HepG2 (cell line): Measurements from ENCODE around the gene UAP1L1. TPM values are rescaled to one million over a fixed set of nuclear protein-coding genes. Genes with fewer than 3 reads are reported as not detected.

Source experiments
- GABPA ChIP-seq, 2 experiments: IDR thresholded peaks; 2 replicates each; pipeline ENCODE4 v1.6.1; 2011 to 2016; ENCODE audit warnings: low read depth in 2 of 2, low read length in 1 of 2, missing biosample characterization in 1 of 2, missing genetic modification characterization in 1 of 2
- NFKBIZ ChIP-seq: IDR thresholded peaks from 2 replicates; pipeline ENCODE4 v1.6.1; 2018; ENCODE audit warnings: missing genetic modification reagents, missing compliant biosample characterization
- ZNF263 ChIP-seq: sonication (generic); formaldehyde crosslinking; IDR thresholded peaks from 2 replicates; pipeline ENCODE4 v1.4.0; 2020; ENCODE audit warnings: missing genetic modification reagents
- ZNF274 ChIP-seq: sonication (generic); formaldehyde crosslinking; IDR thresholded peaks from 2 replicates; pipeline ENCODE4 v1.5.1; 2020; ENCODE audit warnings: mild to moderate bottlenecking, missing genetic modification reagents
- ZNF564 ChIP-seq: sonication (generic); formaldehyde crosslinking; IDR thresholded peaks from 2 replicates; pipeline ENCODE4 v1.8.1; 2023; ENCODE audit warnings: mild to moderate bottlenecking, missing genetic modification reagents
- ZNF570 ChIP-seq: sonication (generic); formaldehyde crosslinking; IDR thresholded peaks from 2 replicates; pipeline ENCODE4 v1.4.0; 2020; ENCODE audit warnings: mild to moderate bottlenecking, missing genetic modification reagents, borderline replicate concordance
- polyA plus RNA-seq, 8 experiments: library from polyadenylated mRNA; depleted of rRNA in 3 of 8; stranded (reverse) in 7 of 8; unstranded in 1 of 8; fragments of >200 nt; fragmentation: Illumina TruSeq in 4 of 8; extraction: Trizol in 4 of 8; gene quantifications; 2 replicates each; pipeline versions ENCODE4 v1.2.1 to v1.2.3, GENCODE V29; 2011 to 2016; ENCODE audit warnings: low read depth in 4 of 8, missing spikeins in 1 of 8, mixed read lengths in 1 of 8; ENCODE audit not compliant: insufficient read depth in 1 of 8
- total RNA-seq, 5 experiments: library from RNA; depleted of rRNA; stranded (reverse); fragments of >200 nt; fragmentation: Illumina TruSeq; extraction: Trizol; gene quantifications; 2 replicates each; pipeline ENCODE4 v1.2.3, GENCODE V29; 2016; ENCODE audit warnings: low read depth in 1 of 5
- TF ChIP-seq, protein P1 (sequence below): sonication (generic); formaldehyde crosslinking; IDR thresholded peaks from 2 replicates; pipeline ENCODE4 v1.5.1; 2020; ENCODE audit warnings: mild to moderate bottlenecking, missing genetic modification reagents
- TF ChIP-seq, protein P2 (sequence below): fragments of 450-650 bp; IDR thresholded peaks from 2 replicates; pipeline ENCODE4 v1.6.1; 2017; ENCODE audit warnings: mild to moderate bottlenecking
- TF ChIP-seq, protein P3 (sequence below): sonication (generic); formaldehyde crosslinking; IDR thresholded peaks from 2 replicates; pipeline ENCODE4 v1.5.0; 2020; ENCODE audit warnings: mild to moderate bottlenecking, missing genetic modification reagents, borderline replicate concordance
- TF ChIP-seq, protein P4 (sequence below): sonication (generic); IDR thresholded peaks from 2 replicates; pipeline ENCODE4 v1.6.1; 2016; ENCODE audit warnings: low read depth, borderline replicate concordance
- TF ChIP-seq, protein P5 (sequence below): sonication (generic); formaldehyde crosslinking; IDR thresholded peaks from 2 replicates; pipeline ENCODE4 v1.4.0; 2020; ENCODE audit warnings: mild to moderate bottlenecking, missing genetic modification reagents, borderline replicate concordance

UAP1L1 gene
- total and polyA plus RNA-seq, 2 of the 13 experiments (the other 11 are each of a cell fraction or from before 2014, with no cell fraction given) = 5.4 to 6.4 TPM

DNA sequence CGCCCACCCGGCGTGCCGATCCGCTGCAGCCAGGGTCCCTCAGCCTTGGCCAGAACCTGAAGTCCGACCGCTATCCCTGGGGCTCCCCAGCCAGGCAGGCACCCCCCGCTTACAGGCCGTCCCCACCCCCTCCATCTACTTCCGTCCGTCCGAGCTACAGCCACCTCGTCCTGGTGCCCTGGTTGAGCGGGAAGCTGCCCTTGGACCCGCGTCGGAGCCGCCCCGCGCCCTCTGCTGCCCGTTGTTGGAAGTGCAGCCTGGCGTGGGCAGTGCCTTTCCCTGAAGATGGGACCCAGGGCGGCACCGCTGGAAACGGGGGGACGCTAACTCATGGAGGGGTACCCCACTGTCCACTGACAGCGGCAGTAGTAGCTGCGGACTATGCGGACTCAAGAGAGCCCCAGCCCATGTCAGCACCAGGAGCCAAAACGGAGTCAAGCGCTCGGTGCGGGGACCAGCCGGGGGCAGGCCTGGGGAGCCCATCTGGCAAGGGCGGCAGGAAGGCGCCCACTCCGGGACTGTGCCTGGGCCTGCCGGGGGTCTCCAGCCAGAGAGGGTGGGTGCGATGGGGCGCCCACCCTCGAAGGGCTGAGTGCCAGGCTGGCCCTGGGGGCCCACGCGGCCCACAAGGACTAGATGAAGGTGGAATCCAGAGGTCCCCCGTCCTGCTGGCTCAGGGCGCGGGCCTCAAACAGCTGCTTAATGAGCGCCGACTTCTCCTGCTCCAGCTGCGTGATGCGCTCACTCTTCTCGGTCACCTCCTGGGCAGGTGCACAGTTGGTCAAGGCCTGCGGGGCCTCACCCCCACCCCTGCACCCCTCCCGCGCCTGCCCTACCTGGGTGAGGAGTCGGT, 13.1 kb upstream of the UAP1L1 start (continued):
- TF ChIP-seq, protein P1, sequence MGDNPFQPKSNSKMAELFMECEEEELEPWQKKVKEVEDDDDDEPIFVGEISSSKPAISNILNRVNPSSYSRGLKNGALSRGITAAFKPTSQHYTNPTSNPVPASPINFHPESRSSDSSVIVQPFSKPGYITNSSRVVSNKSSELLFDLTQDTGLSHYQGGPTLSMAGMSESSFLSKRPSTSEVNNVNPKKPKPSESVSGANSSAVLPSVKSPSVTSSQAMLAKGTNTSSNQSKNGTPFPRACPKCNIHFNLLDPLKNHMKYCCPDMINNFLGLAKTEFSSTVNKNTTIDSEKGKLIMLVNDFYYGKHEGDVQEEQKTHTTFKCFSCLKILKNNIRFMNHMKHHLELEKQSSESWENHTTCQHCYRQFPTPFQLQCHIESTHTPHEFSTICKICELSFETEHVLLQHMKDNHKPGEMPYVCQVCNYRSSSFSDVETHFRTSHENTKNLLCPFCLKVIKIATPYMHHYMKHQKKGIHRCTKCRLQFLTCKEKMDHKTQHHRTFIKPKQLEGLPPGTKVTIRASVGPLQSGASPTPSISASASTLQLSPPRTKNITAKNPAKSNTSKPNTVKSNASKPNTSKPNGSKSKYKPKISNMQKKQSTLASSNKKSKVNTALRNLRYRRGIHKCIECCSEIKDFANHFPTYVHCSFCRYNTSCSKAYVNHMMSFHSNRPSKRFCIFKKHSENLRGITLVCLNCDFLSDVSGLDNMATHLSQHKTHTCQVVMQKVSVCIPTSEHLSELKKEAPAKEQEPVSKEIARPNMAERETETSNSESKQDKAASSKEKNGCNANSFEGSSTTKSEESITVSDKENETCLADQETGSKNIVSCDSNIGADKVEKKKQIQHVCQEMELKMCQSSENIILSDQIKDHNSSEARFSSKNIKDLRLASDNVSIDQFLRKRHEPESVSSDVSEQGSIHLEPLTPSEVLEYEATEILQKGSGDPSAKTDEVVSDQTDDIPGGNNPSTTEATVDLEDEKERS (CRISPR knock-in tag) = no peak
- TF ChIP-seq GABPA (IDR thresholded peaks at IDR 0.05; ENCODE audit: low read depth, low read length) = no peak
- peak; percentile 26; the same call in 1 of the 2 replicates for TF ChIP-seq GABPA (CRISPR knock-in tag; IDR thresholded peaks at IDR 0.05; ENCODE audit: low read depth)
- TF ChIP-seq ZNF263 (CRISPR knock-in tag) = no peak
- no peak for TF ChIP-seq NFKBIZ (CRISPR knock-in tag)
- TF ChIP-seq ZNF274 (CRISPR knock-in tag) = 0 out of 2 replicates have a peak, but pooled peaks have one; percentile 44
- TF ChIP-seq, protein P2, sequence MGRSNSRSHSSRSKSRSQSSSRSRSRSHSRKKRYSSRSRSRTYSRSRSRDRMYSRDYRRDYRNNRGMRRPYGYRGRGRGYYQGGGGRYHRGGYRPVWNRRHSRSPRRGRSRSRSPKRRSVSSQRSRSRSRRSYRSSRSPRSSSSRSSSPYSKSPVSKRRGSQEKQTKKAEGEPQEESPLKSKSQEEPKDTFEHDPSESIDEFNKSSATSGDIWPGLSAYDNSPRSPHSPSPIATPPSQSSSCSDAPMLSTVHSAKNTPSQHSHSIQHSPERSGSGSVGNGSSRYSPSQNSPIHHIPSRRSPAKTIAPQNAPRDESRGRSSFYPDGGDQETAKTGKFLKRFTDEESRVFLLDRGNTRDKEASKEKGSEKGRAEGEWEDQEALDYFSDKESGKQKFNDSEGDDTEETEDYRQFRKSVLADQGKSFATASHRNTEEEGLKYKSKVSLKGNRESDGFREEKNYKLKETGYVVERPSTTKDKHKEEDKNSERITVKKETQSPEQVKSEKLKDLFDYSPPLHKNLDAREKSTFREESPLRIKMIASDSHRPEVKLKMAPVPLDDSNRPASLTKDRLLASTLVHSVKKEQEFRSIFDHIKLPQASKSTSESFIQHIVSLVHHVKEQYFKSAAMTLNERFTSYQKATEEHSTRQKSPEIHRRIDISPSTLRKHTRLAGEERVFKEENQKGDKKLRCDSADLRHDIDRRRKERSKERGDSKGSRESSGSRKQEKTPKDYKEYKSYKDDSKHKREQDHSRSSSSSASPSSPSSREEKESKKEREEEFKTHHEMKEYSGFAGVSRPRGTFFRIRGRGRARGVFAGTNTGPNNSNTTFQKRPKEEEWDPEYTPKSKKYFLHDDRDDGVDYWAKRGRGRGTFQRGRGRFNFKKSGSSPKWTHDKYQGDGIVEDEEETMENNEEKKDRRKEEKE = no peak
- TF ChIP-seq, protein P3, sequence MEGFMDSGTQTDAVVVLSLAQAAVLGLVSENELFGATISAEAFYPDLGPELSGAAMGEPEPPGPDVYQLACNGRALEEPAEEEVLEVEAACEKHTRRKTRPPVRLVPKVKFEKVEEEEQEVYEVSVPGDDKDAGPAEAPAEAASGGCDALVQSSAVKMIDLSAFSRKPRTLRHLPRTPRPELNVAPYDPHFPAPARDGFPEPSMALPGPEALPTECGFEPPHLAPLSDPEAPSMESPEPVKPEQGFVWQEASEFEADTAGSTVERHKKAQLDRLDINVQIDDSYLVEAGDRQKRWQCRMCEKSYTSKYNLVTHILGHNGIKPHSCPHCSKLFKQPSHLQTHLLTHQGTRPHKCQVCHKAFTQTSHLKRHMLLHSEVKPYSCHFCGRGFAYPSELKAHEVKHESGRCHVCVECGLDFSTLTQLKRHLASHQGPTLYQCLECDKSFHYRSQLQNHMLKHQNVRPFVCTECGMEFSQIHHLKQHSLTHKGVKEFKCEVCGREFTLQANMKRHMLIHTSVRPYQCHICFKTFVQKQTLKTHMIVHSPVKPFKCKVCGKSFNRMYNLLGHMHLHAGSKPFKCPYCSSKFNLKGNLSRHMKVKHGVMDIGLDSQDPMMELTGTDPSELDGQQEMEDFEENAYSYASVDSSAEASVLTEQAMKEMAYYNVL = no peak
- TF ChIP-seq, protein P4, sequence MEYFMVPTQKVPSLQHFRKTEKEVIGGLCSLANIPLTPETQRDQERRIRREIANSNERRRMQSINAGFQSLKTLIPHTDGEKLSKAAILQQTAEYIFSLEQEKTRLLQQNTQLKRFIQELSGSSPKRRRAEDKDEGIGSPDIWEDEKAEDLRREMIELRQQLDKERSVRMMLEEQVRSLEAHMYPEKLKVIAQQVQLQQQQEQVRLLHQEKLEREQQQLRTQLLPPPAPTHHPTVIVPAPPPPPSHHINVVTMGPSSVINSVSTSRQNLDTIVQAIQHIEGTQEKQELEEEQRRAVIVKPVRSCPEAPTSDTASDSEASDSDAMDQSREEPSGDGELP = no peak
- TF ChIP-seq ZNF570 = no peak
- TF ChIP-seq, protein P5, sequence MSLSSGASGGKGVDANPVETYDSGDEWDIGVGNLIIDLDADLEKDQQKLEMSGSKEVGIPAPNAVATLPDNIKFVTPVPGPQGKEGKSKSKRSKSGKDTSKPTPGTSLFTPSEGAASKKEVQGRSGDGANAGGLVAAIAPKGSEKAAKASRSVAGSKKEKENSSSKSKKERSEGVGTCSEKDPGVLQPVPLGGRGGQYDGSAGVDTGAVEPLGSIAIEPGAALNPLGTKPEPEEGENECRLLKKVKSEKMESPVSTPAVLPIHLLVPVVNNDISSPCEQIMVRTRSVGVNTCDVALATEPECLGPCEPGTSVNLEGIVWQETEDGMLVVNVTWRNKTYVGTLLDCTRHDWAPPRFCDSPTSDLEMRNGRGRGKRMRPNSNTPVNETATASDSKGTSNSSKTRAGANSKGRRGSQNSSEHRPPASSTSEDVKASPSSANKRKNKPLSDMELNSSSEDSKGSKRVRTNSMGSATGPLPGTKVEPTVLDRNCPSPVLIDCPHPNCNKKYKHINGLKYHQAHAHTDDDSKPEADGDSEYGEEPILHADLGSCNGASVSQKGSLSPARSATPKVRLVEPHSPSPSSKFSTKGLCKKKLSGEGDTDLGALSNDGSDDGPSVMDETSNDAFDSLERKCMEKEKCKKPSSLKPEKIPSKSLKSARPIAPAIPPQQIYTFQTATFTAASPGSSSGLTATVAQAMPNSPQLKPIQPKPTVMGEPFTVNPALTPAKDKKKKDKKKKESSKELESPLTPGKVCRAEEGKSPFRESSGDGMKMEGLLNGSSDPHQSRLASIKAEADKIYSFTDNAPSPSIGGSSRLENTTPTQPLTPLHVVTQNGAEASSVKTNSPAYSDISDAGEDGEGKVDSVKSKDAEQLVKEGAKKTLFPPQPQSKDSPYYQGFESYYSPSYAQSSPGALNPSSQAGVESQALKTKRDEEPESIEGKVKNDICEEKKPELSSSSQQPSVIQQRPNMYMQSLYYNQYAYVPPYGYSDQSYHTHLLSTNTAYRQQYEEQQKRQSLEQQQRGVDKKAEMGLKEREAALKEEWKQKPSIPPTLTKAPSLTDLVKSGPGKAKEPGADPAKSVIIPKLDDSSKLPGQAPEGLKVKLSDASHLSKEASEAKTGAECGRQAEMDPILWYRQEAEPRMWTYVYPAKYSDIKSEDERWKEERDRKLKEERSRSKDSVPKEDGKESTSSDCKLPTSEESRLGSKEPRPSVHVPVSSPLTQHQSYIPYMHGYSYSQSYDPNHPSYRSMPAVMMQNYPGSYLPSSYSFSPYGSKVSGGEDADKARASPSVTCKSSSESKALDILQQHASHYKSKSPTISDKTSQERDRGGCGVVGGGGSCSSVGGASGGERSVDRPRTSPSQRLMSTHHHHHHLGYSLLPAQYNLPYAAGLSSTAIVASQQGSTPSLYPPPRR (CRISPR knock-in tag) = no peak
- TF ChIP-seq ZNF564 = no peak
